ENCODE data around the gene ADAD2. TPM values are rescaled to one million over a fixed set of nuclear protein-coding genes. Genes with fewer than 3 reads are reported as not detected.
"Not testable (repeated sequence)": the region's sequence is repeated elsewhere in the genome, so short reads cannot be mapped to it uniquely, and the experiment has no call there.

ADAD2 gene
- total RNA-seq, 1 donor: not detected

GRCh38 chr16:84195201-84196093, 4.5 kb downstream of the ADAD2 start:
- no peak for DNase-seq (ENCODE audit: low read depth in 2 of 3, low spot score in 2 of 3)

GRCh38 chr16:84196101-84196500, 5.1 kb downstream of the ADAD2 start:
- no peak for DNase-seq (ENCODE audit: low read depth in 2 of 3, low spot score in 2 of 3)

DNA sequence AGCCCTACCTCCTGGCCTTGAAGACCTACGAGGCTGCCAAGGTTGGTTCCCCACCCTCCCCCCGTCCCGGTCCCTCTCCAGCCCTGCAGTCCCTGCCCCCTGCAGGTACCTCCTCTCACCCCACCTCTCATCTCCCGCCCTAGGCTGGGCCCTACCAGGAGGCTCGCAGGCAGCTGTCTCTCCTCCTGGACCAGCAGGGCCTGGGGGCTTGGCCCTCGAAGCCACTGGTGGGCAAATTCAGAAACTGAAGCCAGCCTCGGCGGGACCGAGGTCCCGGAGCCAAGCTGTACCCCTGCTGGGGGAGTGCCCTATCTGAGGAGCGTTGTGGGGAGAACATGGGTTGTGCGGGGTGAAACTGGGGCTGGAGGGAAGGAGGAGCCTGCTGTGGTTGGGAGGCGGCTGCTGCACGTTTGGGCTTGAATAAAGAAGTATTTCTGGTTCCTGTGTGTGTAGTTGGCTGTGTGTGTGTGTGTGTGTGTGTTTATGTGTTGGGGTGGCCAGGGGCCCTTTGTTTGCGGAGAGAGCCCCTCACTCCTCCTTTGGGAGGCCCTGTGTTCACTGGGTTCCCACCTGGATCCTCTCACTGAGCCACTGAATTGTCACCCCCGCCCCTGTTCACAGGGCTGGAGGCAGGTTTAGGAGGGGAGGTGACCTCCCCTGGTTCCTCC, 5.9 kb downstream of the ADAD2 start:
- no peak for DNase-seq (ENCODE audit: low read depth in 2 of 3, low spot score in 2 of 3)

DNA sequence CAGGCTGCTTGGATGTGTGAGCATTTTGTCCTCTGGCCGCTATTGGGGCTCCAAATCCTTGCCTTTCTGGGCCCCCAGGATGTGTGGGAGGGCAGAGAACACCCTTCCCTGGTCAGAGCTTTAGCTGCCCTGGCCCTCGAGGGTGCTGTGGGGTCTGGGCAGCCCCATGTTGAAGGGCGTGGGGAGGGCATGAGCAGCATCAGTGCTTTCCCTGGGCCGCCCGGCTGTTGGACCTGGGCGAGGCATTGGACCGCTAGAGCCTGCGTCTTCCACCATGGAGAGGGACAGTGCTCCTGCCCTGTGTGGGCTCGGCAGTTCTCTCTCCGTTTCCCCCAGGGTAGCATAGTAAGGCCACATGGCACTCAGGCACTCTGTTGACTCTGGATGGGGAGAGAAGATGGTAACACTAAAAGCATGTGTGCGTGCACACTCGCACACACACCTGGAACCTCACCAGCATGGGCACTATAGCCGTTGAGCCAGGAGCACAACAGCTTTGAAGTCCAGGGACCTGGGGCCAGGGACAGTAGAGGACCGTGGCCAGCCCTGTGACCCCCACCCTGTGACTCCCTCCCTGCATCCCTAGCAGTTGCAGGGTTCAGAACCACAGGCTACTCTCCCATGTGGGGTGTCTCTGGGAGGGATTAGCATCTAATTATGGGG, 6.6 kb downstream of the ADAD2 start:
- no peak for DNase-seq (ENCODE audit: low read depth in 2 of 3, low spot score in 2 of 3)

GRCh38 chr16:84198401-84198800, 7.4 kb downstream of the ADAD2 start:
- no peak for DNase-seq (ENCODE audit: low read depth in 2 of 3, low spot score in 2 of 3)

DNA sequence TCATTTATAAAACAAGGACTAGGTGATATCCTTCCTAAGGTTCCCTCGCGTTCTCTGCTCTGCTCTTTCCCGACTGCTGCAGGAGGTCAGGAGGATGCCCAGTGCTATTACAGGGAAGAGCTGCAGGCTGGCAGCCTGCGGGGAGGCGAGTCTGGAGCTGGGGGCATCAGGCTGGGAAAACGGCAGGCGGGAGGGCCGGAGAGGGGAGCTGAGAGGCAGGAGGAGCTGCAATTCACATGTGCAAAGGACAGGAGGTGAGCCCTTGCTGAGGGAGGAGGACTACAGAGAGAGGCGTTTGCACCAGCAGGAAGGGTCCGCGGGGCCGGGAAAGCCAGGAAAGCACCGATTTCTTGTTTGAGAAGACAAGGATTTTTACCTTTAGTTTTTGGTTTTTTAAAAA, 8.1 kb downstream of the ADAD2 start:
- DNase-seq (ENCODE audit: low read depth in 2 of 3, low spot score in 2 of 3): no peak

DNA sequence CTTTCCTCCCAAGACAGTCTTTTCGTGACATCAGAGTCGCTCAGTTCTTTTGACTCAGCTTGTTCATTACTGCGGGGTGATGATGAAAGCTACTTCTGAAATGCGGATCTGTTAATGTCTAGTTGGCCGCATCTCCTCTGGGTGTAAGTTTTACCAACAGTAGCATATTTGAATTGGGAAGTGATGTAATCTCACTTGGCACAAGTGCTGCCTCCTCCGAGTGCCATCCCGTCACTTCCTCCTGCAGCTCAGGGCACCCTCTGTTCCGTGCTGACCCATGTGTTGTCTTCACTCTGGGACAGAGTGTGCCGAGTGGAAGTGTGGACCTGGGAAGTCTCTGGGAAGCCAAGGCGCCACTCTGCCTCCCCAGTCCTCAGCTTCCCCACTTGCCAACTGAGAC, 8.9 kb downstream of the ADAD2 start:
- DNase-seq (ENCODE audit: low read depth in 2 of 3, low spot score in 2 of 3): no peak

DNA sequence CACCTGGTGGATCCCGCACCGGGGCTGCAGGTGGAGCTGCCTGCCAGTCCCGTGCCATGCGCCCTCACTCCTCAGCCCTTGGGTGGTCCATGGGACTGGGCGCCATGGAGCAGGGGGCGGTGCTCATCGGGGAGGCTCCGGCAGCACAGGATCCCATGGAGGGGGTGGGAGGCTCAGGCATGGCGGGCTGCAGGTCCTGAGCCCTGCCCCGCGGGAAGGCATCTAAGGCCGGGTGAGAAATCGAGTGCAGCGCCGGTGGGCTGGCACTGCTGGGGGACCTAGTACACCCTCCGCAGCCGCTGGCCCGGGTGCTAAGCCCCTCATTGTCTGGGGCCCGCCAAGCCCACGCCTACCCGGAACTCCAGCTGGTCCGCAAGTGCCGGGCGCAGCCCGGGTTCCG, 13.6 kb downstream of the ADAD2 start:
- not testable (repeated sequence) for DNase-seq (ENCODE audit: low read depth in 2 of 3, low spot score in 2 of 3)

DNA sequence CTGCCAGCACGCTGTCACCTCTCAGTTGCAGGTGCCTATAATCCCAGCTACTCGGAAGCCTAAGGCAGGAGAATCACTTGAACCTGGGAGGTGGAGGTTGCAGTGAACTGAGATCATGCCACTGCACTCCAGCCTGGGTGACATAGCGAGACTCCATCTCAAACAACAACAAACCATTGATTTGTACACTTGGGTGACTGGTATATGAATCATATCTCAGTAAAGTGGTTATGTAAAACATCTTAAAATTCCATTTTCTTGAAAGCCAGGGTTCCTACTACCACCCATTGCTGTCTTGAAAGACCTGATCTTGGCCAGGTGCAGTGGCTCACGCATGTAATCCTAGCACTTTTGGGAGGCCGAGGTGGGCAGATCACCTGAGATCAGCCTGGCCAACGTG, 14.2 kb downstream of the ADAD2 start:
- not testable (repeated sequence) for DNase-seq (ENCODE audit: low read depth in 2 of 3, low spot score in 2 of 3)

GRCh38 chr16:84205976-84206691, 15.2 kb downstream of the ADAD2 start:
- DNase-seq (ENCODE audit: low read depth in 2 of 3, low spot score in 2 of 3): no peak

GRCh38 chr16:84207251-84207650, 16.3 kb downstream of the ADAD2 start:
- DNase-seq (ENCODE audit: low read depth in 2 of 3, low spot score in 2 of 3): no peak

GRCh38 chr16:84207879-84208278, 16.9 kb downstream of the ADAD2 start:
- DNase-seq (ENCODE audit: low read depth in 2 of 3, low spot score in 2 of 3): no peak

DNA sequence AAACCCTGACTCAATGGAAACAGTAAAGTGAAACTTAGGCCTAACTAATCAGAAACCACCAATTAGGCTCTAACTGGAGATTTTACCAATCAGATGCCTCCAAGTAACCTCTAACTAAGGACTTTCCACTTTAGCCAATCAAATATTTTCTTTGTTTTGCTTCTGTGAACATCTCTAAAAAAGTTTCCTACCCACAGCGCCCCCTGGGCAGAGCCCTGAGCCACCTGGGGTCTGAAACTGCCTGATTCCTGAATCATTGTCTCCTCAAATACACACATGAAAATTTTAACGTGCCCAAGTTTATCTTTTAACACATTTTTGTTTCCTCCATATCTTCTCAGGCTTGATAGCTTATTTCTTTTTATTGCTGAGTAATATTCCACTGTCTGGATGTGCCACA, 19.0 kb downstream of the ADAD2 start:
- DNase-seq (ENCODE audit: low read depth in 2 of 3, low spot score in 2 of 3): no peak

GRCh38 chr16:84212154-84212553, 21.2 kb downstream of the ADAD2 start:
- DNase-seq (ENCODE audit: low read depth in 2 of 3, low spot score in 2 of 3): no peak

GRCh38 chr16:84212631-84213030, 21.7 kb downstream of the ADAD2 start:
- no peak for DNase-seq (ENCODE audit: low read depth in 2 of 3, low spot score in 2 of 3)

- no peak for DNase-seq (ENCODE audit: low read depth in 2 of 3, low spot score in 2 of 3)
These were observed 23.6 kb downstream of the ADAD2 start for GRCh38 chr16:84214451-84215066.

DNA sequence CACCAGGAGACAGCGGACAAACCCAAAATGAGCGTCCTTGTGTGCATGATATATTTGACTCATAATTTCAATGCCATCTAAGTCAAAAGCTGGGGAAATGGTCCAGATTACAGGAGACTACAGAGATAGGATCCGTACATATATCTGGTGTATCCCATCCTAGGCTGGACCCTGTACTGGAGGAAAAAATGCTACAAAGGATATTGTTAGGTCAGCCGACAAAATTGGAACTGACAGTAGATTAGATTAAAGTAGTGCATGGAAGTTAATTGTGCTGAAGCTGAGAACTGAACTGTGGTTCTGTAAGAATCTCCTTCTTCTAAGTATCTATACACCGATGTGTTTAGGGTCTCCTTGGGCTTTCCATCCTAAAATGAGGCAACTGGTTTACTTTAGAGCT, 24.6 kb downstream of the ADAD2 start:
- no peak for DNase-seq (ENCODE audit: low read depth in 2 of 3, low spot score in 2 of 3)

- DNase-seq (ENCODE audit: low read depth in 2 of 3, low spot score in 2 of 3): not testable (repeated sequence)
These were observed 25.2 kb downstream of the ADAD2 start for GRCh38 chr16:84216144-84216543.

- DNase-seq (ENCODE audit: low read depth in 2 of 3, low spot score in 2 of 3): no peak
These were observed 27.3 kb downstream of the ADAD2 start for GRCh38 chr16:84218176-84218823.

DNA sequence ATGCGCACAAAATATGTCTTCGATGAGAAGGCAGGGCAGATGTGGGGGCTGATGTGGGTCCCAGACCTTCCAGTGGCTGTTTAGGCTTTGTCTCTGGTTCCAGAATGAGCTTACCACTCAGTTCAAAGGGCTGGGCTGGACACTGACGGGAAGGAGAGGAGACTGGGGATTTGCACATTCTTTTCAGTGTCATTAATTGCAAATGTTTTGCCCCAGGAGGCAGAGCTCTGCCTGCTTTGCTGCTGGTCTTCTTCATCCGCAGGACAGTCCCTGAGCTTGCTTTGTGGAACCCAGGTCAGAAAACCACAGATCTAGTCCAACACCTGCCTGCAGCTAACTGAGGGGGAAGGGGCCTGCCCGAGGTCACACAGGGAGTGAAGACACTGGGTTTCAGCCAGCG, 28.0 kb downstream of the ADAD2 start:
- DNase-seq (ENCODE audit: low read depth in 2 of 3, low spot score in 2 of 3): no peak
